Keratinocyte (primary cell): ENCODE results near the gene SMIM35. TPM values are rescaled to one million over a fixed set of nuclear protein-coding genes. Genes with fewer than 3 reads are reported as not detected.

ENCODE experiments used
- DNase-seq: peaks from one replicate; pipeline ENCODE4 v3.0.0-alpha.2; 2011; ENCODE audit warnings: low read depth, missing footprints, low spot score
- FAIRE-seq: peaks from 2 replicates; lab custom pipeline; 2011; peaks lifted over from hg19 to GRCh38; lab: Jason Lieb, UNC
- H2AFZ ChIP-seq: 2 replicates; pipeline ENCODE4 v1.6.0; 2012; ENCODE audit warnings: low read length, control low read depth, inconsistent platforms; ENCODE audit not compliant: control insufficient read depth
- H3K27ac ChIP-seq: 2 replicates; pipeline ENCODE4 v1.5.1; 2011; ENCODE audit warnings: low read length; ENCODE audit not compliant: control insufficient read depth, insufficient read depth
- H3K27me3 ChIP-seq: 3 replicates; pipeline ENCODE4 v1.6.0; 2011; ENCODE audit warnings: low read length; ENCODE audit not compliant: control insufficient read depth, insufficient read depth; ENCODE audit errors: extremely low read depth
- H3K36me3 ChIP-seq, 2 experiments: 2 replicates in 1 of 2; 3 replicates in 1 of 2; pipeline ENCODE4 v1.5.1; 2011; ENCODE audit warnings: low read length in 2 of 2, mild to moderate bottlenecking in 1 of 2; ENCODE audit not compliant: control insufficient read depth in 2 of 2, insufficient read depth in 2 of 2; ENCODE audit errors: extremely low read depth in 1 of 2
- H3K4me1 ChIP-seq: 3 replicates; pipeline ENCODE4 v1.5.1; 2011; ENCODE audit warnings: low read length; ENCODE audit not compliant: control insufficient read depth, insufficient read depth; ENCODE audit errors: extremely low read depth
- H3K4me2 ChIP-seq: 3 replicates; pipeline ENCODE4 v1.6.0; 2011; ENCODE audit warnings: low read depth, low read length; ENCODE audit not compliant: control insufficient read depth, insufficient read depth; ENCODE audit errors: extremely low read depth
- H3K4me3 ChIP-seq, 3 experiments: fragments of 200-600 bp in 1 of 3; sonication (generic) in 1 of 3; 2 replicates in 2 of 3; 3 replicates in 1 of 3; pipeline ENCODE4 v1.5.1; 2011 to 2016; ENCODE audit warnings: low read length in 3 of 3, mild to moderate bottlenecking in 3 of 3, control low read depth in 2 of 3, inconsistent platforms in 1 of 3, low read depth in 1 of 3, mixed read lengths in 1 of 3, mixed run types in 1 of 3, moderate library complexity in 1 of 3; ENCODE audit not compliant: control insufficient read depth in 2 of 3, insufficient read depth in 2 of 3; ENCODE audit errors: extremely low read depth in 1 of 3
- H3K79me2 ChIP-seq: 2 replicates; pipeline ENCODE4 v1.6.0; 2012; ENCODE audit warnings: low read length; ENCODE audit not compliant: control insufficient read depth, insufficient read depth
- H3K9ac ChIP-seq: 3 replicates; pipeline ENCODE4 v1.6.0; 2011; ENCODE audit warnings: low read length; ENCODE audit not compliant: control insufficient read depth, insufficient read depth; ENCODE audit errors: extremely low read depth
- H3K9me1 ChIP-seq: 3 replicates; pipeline ENCODE4 v1.6.0; 2011; ENCODE audit warnings: low read length; ENCODE audit not compliant: control insufficient read depth, insufficient read depth; ENCODE audit errors: extremely low read depth
- H3K9me3 ChIP-seq: 2 replicates; pipeline ENCODE4 v1.5.1; 2012; ENCODE audit warnings: low read depth, low read length; ENCODE audit not compliant: control insufficient read depth
- H4K20me1 ChIP-seq: 3 replicates; pipeline ENCODE4 v1.6.0; 2011; ENCODE audit warnings: low read length; ENCODE audit not compliant: control insufficient read depth, insufficient read depth; ENCODE audit errors: extremely low read depth
- EZH2 ChIP-seq: IDR thresholded peaks from one replicate; pipeline ENCODE4 v1.6.1; 2012; ENCODE audit warnings: inconsistent platforms, mild to moderate bottlenecking, low read length, moderate library complexity
- dilution Hi-C: fragments of 300-500 bp; cut with MboI; formaldehyde crosslinking; loops from one replicate; pipeline ENCODE4 v1.7.0; 2020; ENCODE audit warnings: low sequenced_read_pairs; ENCODE audit not compliant: extremely low pct_ligation_motif_present
- polyA plus RNA-seq, 5 experiments: library from polyadenylated mRNA; depleted of rRNA in 3 of 5; stranded (reverse) in 3 of 5; stranded (forward) in 1 of 5; unstranded in 1 of 5; fragments of >200 nt; gene quantifications; 1 replicate in 1 of 5; 2 replicates in 3 of 5; 3 replicates in 1 of 5; pipeline versions ENCODE4 v1.2.1 to v1.2.3, GENCODE V29; 2011 to 2012; ENCODE audit warnings: missing spikeins in 2 of 5, low read depth in 1 of 5, low replicate concordance in 1 of 5
- TF ChIP-seq, protein P1 (sequence below), 3 experiments: IDR thresholded peaks in 1 of 3; conservative IDR thresholded peaks in 1 of 3; optimal IDR thresholded peaks in 1 of 3; 2 replicates in 2 of 3; 3 replicates in 1 of 3; pipeline versions ENCODE3 to v1.5.1; 2011; ENCODE audit warnings: low read length in 3 of 3, mild to moderate bottlenecking in 3 of 3, moderate library complexity in 2 of 3, control low read depth in 1 of 3, inconsistent platforms in 1 of 3; ENCODE audit not compliant: insufficient read depth in 2 of 3; ENCODE audit errors: extremely low read depth in 1 of 3

The SMIM35 gene
- polyA plus RNA-seq, 1 donor (not counting 4 experiments of a cell fraction or from before 2014, with no cell fraction given) = not detected

- H3K27ac ChIP-seq = no peak overlapping the region
- FAIRE-seq (no peak), DNase-seq (peak; percentile 19)
- H3K9me1 ChIP-seq = peaks cover 2% of the 10 kb centered on the region
- H3K9me3 ChIP-seq = no peaks in the 10 kb centered on the region
- H3K4me2 ChIP-seq = no peak overlapping the region
- no peak overlapping the region for H3K4me3 ChIP-seq
- H4K20me1 ChIP-seq = no peaks in the 10 kb centered on the region
- H2AFZ ChIP-seq = no peak overlapping the region
- dilution Hi-C loops = no loop called here
- peaks cover 10% of the 10 kb centered on the region for H3K4me1 ChIP-seq
- no peaks in the 10 kb centered on the region for H3K36me3 ChIP-seq
- H3K79me2 ChIP-seq = no peaks in the 10 kb centered on the region
- TF ChIP-seq EZH2 = no peak
- TF ChIP-seq, protein P1, sequence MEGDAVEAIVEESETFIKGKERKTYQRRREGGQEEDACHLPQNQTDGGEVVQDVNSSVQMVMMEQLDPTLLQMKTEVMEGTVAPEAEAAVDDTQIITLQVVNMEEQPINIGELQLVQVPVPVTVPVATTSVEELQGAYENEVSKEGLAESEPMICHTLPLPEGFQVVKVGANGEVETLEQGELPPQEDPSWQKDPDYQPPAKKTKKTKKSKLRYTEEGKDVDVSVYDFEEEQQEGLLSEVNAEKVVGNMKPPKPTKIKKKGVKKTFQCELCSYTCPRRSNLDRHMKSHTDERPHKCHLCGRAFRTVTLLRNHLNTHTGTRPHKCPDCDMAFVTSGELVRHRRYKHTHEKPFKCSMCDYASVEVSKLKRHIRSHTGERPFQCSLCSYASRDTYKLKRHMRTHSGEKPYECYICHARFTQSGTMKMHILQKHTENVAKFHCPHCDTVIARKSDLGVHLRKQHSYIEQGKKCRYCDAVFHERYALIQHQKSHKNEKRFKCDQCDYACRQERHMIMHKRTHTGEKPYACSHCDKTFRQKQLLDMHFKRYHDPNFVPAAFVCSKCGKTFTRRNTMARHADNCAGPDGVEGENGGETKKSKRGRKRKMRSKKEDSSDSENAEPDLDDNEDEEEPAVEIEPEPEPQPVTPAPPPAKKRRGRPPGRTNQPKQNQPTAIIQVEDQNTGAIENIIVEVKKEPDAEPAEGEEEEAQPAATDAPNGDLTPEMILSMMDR (optimal IDR thresholded peaks at IDR 0.05 in 1 of 3, IDR thresholded peaks at IDR 0.05 in 1 of 3, conservative IDR thresholded peaks at IDR 0.05 in 1 of 3; ENCODE audit: extremely low read depth in 1 of 3, insufficient read depth in 2 of 3, low read length in 3 of 3) = no peak
- no peak overlapping the region for H3K9ac ChIP-seq
- H3K27me3 ChIP-seq = no peaks in the 10 kb centered on the region
Observed at GRCh38 chr11:118045191-118045590, 41.6 kb downstream of the SMIM35 start.

GRCh38 chr11:118042796-118043195 lies 44.0 kb downstream of the SMIM35 start:
- Histone ChIP-seq H3K36me3 (no peaks in the 10 kb centered on the region), H3K4me2 (no peak overlapping the region), H3K4me1 (peaks cover 10% of the 10 kb centered on the region), H3K27me3 (no peaks in the 10 kb centered on the region), H3K9ac (no peak overlapping the region), H3K27ac (no peak overlapping the region), H3K9me1 (peaks cover 2% of the 10 kb centered on the region), H3K4me3 (no peak overlapping the region), H3K9me3 (no peaks in the 10 kb centered on the region), H4K20me1 (no peaks in the 10 kb centered on the region), H2AFZ (no peak overlapping the region), H3K79me2 (no peaks in the 10 kb centered on the region)
- DNase-seq (no peak), FAIRE-seq (no peak)
- dilution Hi-C loops = no loop called here
- TF ChIP-seq, protein P1 (optimal IDR thresholded peaks at IDR 0.05 in 1 of 3, IDR thresholded peaks at IDR 0.05 in 1 of 3, conservative IDR thresholded peaks at IDR 0.05 in 1 of 3; ENCODE audit: extremely low read depth in 1 of 3, insufficient read depth in 2 of 3, low read length in 3 of 3) = no peak
- TF ChIP-seq EZH2 = no peak
